ENCODE results near the gene KIAA2012. TPM values are rescaled to one million over a fixed set of nuclear protein-coding genes. Genes with fewer than 3 reads are reported as not detected.
A peak's percentile ranks its signal among the peaks of the same experiment; 100 is the strongest.

The KIAA2012 gene
- not detected for total RNA-seq

DNA sequence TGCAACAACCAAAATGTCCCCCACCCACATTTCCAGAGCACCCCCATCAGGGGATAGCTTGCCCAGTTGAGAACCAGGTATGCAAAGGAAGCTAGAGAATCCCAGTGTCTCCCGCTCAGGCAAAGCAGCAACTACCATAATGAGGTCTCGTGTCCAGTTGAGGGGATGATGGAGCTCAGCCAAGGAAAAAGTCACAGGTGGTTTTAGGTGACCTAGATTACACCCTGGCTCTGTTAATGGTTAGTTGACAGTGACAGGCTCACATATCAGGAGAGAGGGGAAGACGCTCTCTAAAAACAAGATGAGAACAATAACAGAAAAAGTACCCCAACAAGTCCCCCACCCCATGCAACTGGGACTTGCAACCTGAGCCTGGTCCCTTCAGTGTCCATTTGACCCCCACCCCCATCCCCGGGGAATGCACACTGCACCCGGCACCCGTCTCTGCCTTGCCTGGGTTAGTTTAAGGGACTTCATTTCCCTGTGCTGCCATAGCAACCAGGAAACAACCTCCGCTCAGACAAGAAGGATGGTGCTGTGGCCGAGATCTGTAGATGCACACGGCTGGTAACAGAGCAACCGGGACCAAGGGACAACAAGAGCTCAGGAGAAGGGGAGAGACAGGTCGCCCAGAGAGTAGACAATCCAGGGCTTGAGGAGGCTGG lies at the start of gene KIAA2012:
KIAA2012 (plus strand) TSS at position 519 of the 665 bp plus-strand sequence. CDS start 373 bp downstream, outside the sequence.
- H3K9me3 Mint-ChIP-seq, result no peaks in the 10 kb centered on the region
- DNase-seq, result no peak

DNA sequence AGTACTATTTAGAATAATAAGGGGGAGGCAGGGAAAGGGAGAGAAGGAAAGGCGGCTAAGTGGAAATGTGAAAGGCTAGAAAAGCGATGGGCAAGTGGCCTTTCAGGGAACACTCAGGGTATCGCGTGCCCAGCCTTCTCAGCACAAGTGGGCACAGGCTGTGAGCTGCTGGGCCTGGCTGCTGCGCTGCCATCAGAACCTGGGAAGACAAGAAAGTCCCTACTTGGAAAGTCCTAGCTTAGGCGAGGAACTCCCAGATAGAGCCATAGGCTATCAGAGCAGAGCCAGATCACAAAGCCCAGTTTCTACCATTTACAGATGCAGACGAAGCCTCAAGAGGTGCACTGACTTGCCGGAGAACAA lies 49.2 kb upstream of the KIAA2012 start:
- Mint-ChIP-seq H3K27me3 (peaks cover 3% of the 10 kb centered on the region), H3K9me3 (no peaks in the 10 kb centered on the region), H3K4me1 (ENCODE audit: low read depth) (no peaks in the 10 kb centered on the region), H3K4me3 (no peak overlapping the region), H3K27ac (no peak overlapping the region), H3K36me3 (no peaks in the 10 kb centered on the region)
- ChIA-PET POLR2A (no interaction called here), CTCF (no interaction called here)
- intact Hi-C loops (cut with micrococcal nuclease), result no loop called here
- no peak for DNase-seq

More for the DNA sequence above, at the start of gene KIAA2012:
- H3K36me3 Mint-ChIP-seq, result no peaks in the 10 kb centered on the region
- no peaks in the 10 kb centered on the region for H3K4me1 Mint-ChIP-seq (ENCODE audit: low read depth)
- CTCF ChIA-PET, result interaction anchor here (0.8 to 0.9 kb wide), 2 partner anchors 14 to 106 kb away, joined by 3 read pairs; no protein-coding TSS in a partner anchor
- H3K27ac Mint-ChIP-seq, result no peak within 1 kb of the TSS
- no peak within 1 kb of the TSS for H3K4me3 Mint-ChIP-seq
- peaks cover 6% of the 10 kb centered on the region for H3K27me3 Mint-ChIP-seq
- intact Hi-C loops (cut with micrococcal nuclease), result no loop called here
- POLR2A ChIA-PET, result no interaction called here

DNA sequence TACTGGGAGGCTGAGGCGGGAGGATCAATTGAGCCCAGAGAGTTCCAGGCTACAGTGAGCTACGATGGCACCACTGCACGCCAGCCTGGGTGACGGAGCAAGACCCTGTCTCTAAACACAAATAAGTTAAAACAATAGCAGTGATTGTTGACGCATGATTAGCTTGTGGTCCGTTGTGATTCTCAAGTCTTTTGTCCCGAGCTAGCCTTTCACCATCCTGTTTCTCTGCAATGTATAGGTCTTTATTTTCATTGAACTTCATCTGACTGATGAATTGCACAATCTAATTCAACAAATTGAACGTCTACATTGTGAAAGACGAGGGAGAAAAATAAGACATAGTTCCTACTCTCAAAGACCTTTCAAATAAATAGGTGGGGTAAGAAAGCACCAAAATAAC lies 48.2 kb upstream of the KIAA2012 start:
- H3K4me3 Mint-ChIP-seq, result no peak overlapping the region
- POLR2A ChIA-PET, result no interaction called here
- no peak for DNase-seq
- CTCF ChIA-PET, result no interaction called here
- no peaks in the 10 kb centered on the region for H3K4me1 Mint-ChIP-seq (ENCODE audit: low read depth)
- H3K27me3 Mint-ChIP-seq, result peaks cover 3% of the 10 kb centered on the region
- no peaks in the 10 kb centered on the region for H3K36me3 Mint-ChIP-seq
- intact Hi-C loops (cut with micrococcal nuclease), result no loop called here
- no peaks in the 10 kb centered on the region for H3K9me3 Mint-ChIP-seq
- H3K27ac Mint-ChIP-seq, result no peak overlapping the region

DNA sequence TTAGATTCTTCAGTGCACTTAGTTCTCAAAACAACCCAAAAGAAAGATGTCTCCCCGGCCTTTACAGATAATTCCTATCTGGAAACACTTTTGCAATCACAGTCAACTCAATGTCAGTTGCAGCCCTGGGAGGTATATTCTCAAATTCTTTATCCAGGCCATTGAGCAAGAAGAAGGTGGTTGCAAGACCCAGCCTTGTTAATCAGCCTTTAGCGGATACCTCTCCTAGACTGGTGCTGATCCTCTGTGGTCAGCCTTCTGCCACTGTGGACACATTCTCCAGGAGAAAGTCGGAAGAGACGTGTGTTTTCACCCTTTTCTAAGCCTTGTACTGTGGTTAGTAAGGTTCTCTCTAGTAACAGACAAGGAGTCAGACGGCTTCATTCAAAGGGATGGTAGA lies 47.2 kb upstream of the KIAA2012 start:
- Mint-ChIP-seq H3K27me3 (peaks cover 3% of the 10 kb centered on the region), H3K9me3 (no peaks in the 10 kb centered on the region), H3K36me3 (no peaks in the 10 kb centered on the region), H3K27ac (no peak overlapping the region), H3K4me1 (ENCODE audit: low read depth) (no peaks in the 10 kb centered on the region), H3K4me3 (no peak overlapping the region)
- intact Hi-C loops (cut with micrococcal nuclease), result no loop called here
- POLR2A ChIA-PET, result no interaction called here
- DNase-seq, result no peak
- CTCF ChIA-PET, result no interaction called here

DNA sequence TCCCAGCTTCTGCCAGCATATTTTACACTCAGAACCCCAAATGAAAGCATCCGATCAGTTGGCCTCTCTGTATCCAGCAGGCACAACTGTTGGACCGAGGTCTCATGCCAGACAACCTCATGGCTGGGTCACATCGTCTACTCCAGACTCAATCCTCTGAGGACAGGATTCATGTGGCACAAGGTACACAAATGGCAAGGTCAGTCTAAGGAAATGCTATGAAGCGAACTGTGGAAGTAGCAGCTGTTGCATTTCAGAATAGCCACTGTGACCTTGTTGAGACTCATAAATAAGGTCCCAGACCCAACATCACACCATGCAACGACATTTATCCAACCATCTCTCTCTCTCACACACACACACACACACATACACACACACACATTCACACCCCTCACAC lies 46.5 kb upstream of the KIAA2012 start:
- DNase-seq, result no peak
- H3K4me1 Mint-ChIP-seq (ENCODE audit: low read depth), result no peaks in the 10 kb centered on the region
- H3K27ac Mint-ChIP-seq, result no peak overlapping the region
- no peaks in the 10 kb centered on the region for H3K9me3 Mint-ChIP-seq
- no peak overlapping the region for H3K4me3 Mint-ChIP-seq
- CTCF ChIA-PET, result interaction anchor here (0.6 kb wide), 1 partner anchor 552 kb away, joined by 3 read pairs; no protein-coding TSS in a partner anchor
- no peaks in the 10 kb centered on the region for H3K36me3 Mint-ChIP-seq
- H3K27me3 Mint-ChIP-seq, result peaks cover 4% of the 10 kb centered on the region
- POLR2A ChIA-PET, result no interaction called here
- intact Hi-C loops (cut with micrococcal nuclease), result no loop called here

DNA sequence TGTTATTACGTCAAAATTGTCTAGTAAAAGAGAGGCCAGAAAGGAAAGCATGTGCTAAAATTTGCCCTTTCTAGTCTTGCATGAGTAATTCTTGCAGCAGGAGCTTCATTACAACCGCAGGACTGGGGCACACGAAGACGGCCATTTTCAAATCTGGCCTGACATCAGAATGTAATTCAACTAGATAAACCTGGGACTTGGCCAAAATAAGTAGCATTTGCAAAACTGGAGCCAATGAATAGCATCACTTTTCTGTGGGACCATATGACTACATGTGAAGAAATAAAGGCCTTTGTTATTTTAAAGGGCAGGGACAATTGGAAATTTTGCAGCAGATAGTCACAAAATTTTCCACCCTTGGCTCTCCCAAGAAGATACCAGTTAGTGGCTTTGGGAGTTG lies 42.4 kb upstream of the KIAA2012 start:
- intact Hi-C loops (cut with micrococcal nuclease), result loop anchor here (5.0 kb wide), 1 partner anchor 388 kb away; the partner anchor contains the start of gene TMEM237
- peaks cover 16% of the 10 kb centered on the region for H3K27me3 Mint-ChIP-seq
- H3K4me1 Mint-ChIP-seq (ENCODE audit: low read depth), result peaks cover 11% of the 10 kb centered on the region
- H3K27ac Mint-ChIP-seq, result no peak overlapping the region
- POLR2A ChIA-PET, result no interaction called here
- H3K9me3 Mint-ChIP-seq, result no peaks in the 10 kb centered on the region
- no peak overlapping the region for H3K4me3 Mint-ChIP-seq
- no peaks in the 10 kb centered on the region for H3K36me3 Mint-ChIP-seq
- no peak for DNase-seq
- CTCF ChIA-PET, result interaction anchor here (2.1 kb wide), 1 partner anchor 170 kb away, joined by 6 read pairs; no protein-coding TSS in a partner anchor

DNA sequence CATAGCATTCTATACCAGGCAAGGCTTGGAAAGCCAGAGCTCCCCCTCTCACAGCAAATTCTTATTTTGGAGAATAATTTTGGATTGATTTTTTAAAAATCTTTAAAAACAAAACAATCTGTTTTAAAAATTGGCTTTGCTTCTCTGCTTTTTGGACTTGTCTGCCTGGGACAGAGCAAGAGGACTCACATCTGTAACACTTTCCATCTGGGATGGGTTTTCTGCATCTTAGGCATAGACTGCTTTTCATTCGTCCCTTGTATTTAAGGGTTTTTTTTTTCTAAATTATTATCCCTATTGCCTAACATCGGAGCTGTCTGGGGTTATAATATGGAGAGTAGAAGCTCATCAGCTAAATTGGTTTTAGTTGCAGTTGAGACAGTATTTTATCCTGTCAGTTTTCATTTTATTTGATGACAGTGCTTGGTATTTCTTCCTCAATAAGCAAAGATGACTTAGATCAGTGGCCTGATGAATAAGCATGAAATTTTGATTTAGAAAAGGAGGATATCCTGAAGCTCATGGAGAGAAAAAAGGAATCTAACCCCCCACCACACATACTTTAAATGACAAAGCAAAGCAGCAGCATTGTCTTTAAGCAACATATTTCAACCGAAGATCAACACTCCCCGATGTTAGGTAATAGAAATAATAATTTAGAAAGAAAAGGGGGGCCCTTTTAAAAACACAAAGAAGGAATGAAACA lies 41.7 kb upstream of the KIAA2012 start:
- Mint-ChIP-seq H3K27me3 (peaks cover 16% of the 10 kb centered on the region), H3K4me3 (no peak overlapping the region), H3K9me3 (no peaks in the 10 kb centered on the region), H3K4me1 (ENCODE audit: low read depth) (peaks cover 11% of the 10 kb centered on the region), H3K36me3 (no peaks in the 10 kb centered on the region), H3K27ac (no peak overlapping the region)
- DNase-seq, result no peak
- POLR2A ChIA-PET, result interaction anchor here (1.2 kb wide), 1 partner anchor 126 kb away, joined by 3 read pairs; no protein-coding TSS in a partner anchor
- intact Hi-C loops (cut with micrococcal nuclease), result loop anchor here (5.0 kb wide), 1 partner anchor 389 kb away; the partner anchor contains the start of gene TMEM237
- CTCF ChIA-PET, result interaction anchor here (1.2 to 2.1 kb wide), 2 partner anchors 11 to 171 kb away, joined by 3 to 6 read pairs; no protein-coding TSS in a partner anchor

DNA sequence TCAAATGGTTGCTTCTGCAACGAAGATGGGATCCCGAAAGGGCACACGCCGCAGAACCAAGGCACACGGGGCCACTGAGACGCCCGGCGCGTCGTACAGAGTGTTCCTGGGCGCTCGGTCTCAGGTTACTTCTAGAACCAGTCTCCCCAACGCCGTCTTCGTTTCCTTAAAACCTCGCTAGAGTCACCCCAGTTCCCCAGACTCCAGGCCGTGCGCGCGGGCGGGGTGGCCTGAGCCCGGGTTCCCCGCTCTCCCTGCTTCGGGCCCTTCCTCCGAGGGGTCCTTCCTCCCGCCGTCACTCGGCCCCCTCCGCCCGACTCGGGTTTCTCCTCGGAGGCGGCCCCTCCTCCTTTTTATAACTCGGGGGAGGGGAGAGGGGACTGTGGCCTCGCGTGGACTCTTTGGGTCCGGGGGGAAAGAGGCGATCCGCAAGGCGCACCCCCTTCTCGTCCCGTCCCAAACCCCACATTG lies 40.2 kb upstream of the KIAA2012 start:
- Mint-ChIP-seq H3K27ac (no peak overlapping the region), H3K4me3 (peak overlapping the region; percentile 80), H3K4me1 (ENCODE audit: low read depth) (peaks cover 11% of the 10 kb centered on the region), H3K9me3 (no peaks in the 10 kb centered on the region), H3K36me3 (no peaks in the 10 kb centered on the region), H3K27me3 (peaks cover 17% of the 10 kb centered on the region)
- CTCF ChIA-PET, result no interaction called here
- DNase-seq, result peak; percentile 53
- intact Hi-C loops (cut with micrococcal nuclease), result loop anchor here (2.0 to 5.0 kb wide), 3 partner anchors 172 to 391 kb away; partner anchors contain the start of genes ALS2 and TMEM237
- POLR2A ChIA-PET, result no interaction called here

DNA sequence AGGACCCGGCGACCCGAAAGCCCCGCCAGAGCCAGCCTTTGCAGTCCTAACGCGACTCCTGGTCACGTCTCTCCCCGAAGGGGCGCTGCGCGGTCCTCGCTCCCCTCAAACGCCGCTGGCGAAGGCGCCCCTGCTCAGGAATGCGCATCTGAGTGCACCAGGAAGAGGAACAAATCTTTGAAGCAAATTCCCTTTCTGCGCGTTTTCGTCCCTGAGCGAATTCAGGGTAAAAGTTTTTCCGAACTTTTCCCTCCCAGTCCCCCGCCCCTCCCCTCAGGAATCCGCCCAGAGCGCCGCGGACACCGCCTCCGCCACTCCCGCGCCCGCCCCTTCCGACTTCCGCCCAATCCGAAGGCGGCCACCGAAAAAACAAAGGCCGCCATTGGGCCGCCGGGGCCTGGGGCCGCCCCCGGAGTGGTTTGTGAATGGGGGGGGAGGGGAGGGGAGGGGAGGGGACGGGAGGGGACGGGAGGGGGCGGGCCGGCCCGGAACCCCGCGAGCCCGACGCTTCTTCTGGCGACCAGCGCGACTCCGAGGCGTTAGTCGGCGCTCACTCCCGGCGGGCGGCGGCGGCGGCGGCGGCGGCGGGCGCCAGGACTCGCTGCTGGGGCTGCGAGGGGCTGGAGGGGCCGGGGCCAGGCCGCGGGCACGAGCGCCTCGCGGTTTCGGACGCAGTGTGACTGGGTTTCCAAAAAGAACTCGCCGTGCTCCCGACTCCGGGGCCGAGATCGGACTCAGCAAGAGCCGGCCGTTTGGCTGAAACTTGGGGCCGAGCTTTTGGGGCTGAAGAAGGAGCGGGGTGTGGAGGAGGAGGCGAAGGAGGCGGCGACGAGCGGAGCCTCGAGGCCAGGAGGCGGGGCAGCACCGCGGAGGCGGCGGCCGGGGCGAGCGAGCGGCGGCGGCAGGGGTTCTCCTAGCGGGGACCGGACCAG lies 39.5 kb upstream of the KIAA2012 start, which contains the start of gene FZD7:
FZD7 (plus strand) TSS at position 539 of the 932 bp plus-strand sequence. CDS start 793 bp downstream, outside the sequence.
- Mint-ChIP-seq H3K36me3 (no peaks in the 10 kb centered on the region), H3K27me3 (peaks cover 19% of the 10 kb centered on the region), H3K4me1 (ENCODE audit: low read depth) (peaks cover 11% of the 10 kb centered on the region), H3K9me3 (no peaks in the 10 kb centered on the region), H3K27ac (no peak within 1 kb of the TSS), H3K4me3 (peak within 1 kb of the TSS; percentile 80)
- CTCF ChIA-PET, result no interaction called here
- intact Hi-C loops (cut with micrococcal nuclease), result loop anchor here (2.0 to 5.0 kb wide), 4 partner anchors 145 to 391 kb away; partner anchors contain the start of genes ALS2 and TMEM237
- POLR2A ChIA-PET, result no interaction called here
- DNase-seq, result peak; percentile 91

DNA sequence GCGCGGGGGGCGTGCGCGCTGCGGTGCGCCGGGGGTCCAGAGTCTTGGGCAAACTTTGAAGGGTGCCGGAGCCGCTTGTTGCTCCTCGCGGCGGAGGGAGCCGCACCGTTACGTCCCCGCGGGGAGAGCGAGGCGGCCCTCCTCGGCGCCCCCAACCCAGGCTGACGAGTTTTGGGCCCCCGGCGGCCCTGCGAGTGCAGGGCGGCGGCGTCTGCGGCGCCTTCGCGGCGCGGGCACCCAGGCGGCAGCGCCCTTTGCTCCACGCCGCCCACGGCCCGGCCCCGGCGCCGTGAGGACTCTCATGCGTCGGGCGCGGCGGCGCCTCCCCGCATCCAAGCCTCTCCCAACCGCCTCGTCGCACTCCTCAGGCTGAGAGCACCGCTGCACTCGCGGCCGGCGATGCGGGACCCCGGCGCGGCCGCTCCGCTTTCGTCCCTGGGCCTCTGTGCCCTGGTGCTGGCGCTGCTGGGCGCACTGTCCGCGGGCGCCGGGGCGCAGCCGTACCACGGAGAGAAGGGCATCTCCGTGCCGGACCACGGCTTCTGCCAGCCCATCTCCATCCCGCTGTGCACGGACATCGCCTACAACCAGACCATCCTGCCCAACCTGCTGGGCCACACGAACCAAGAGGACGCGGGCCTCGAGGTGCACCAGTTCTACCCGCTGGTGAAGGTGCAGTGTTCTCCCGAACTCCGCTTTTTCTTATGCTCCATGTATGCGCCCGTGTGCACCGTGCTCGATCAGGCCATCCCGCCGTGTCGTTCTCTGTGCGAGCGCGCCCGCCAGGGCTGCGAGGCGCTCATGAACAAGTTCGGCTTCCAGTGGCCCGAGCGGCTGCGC lies 38.6 kb upstream of the KIAA2012 start:
- intact Hi-C loops (cut with micrococcal nuclease), result loop anchor here (2.0 to 5.0 kb wide), 2 partner anchors 144 to 392 kb away; partner anchors contain the start of gene TMEM237
- Mint-ChIP-seq H3K27ac (no peak overlapping the region), H3K4me1 (ENCODE audit: low read depth) (peaks cover 11% of the 10 kb centered on the region), H3K4me3 (peak overlapping the region; percentile 78), H3K27me3 (peaks cover 25% of the 10 kb centered on the region), H3K9me3 (no peaks in the 10 kb centered on the region), H3K36me3 (no peaks in the 10 kb centered on the region)
- POLR2A ChIA-PET, result no interaction called here
- CTCF ChIA-PET, result interaction anchor here (1.2 kb wide), 1 partner anchor 144 kb away, joined by 3 read pairs; no protein-coding TSS in a partner anchor
- DNase-seq, result peak; percentile 38
